Natural killer cell (primary cell): ENCODE results near the gene FOXP1. TPM values are rescaled to one million over a fixed set of nuclear protein-coding genes. Genes with fewer than 3 reads are reported as not detected.

Source experiments
- ATAC-seq, 3 donors: fragments of 150-1000 bp in 2 of 3; fragments of 200-7000 bp in 1 of 3; cut with Tn5 transposase; 1 replicate in 1 of 3; 2 replicates in 2 of 3; pipeline ENCODE4 v1.10.0; 2021; ENCODE audit warnings: mild to moderate bottlenecking in 2 of 3, moderate library complexity in 2 of 3
- DNase-seq, 2 donors: peaks; one replicate each; pipeline versions ENCODE4 v3.0.0 to v3.0.0-alpha.2; 2013 to 2021; ENCODE audit warnings: mixed read lengths in 1 of 2
- H3K27ac ChIP-seq: one replicate; pipeline ENCODE4 v1.5.1; 2013; ENCODE audit warnings: mild to moderate bottlenecking, low read length
- H3K27me3 ChIP-seq: one replicate; pipeline ENCODE4 v1.6.1; 2013; ENCODE audit warnings: low read length; ENCODE audit not compliant: control insufficient read depth, insufficient read depth
- H3K36me3 ChIP-seq: one replicate; pipeline ENCODE4 v1.6.1; 2013; ENCODE audit warnings: low read length; ENCODE audit not compliant: control insufficient read depth, insufficient read depth
- H3K4me1 ChIP-seq: one replicate; pipeline ENCODE4 v1.6.1; 2013; ENCODE audit warnings: low read length; ENCODE audit not compliant: control insufficient read depth, insufficient read depth
- H3K4me3 ChIP-seq: one replicate; pipeline ENCODE4 v1.5.1; 2013; ENCODE audit warnings: low read length
- H3K9me3 ChIP-seq: one replicate; pipeline ENCODE4 v1.6.1; 2013; ENCODE audit warnings: low read length; ENCODE audit not compliant: control insufficient read depth, insufficient read depth
- H3K27ac Mint-ChIP-seq, 2 donors: one replicate each; pipeline ENCODE4 v1.8.0; 2022; ENCODE audit warnings: mild to moderate bottlenecking in 2 of 2, mixed read lengths in 2 of 2, moderate library complexity in 1 of 2
- H3K27me3 Mint-ChIP-seq, 2 donors: one replicate each; pipeline ENCODE4 v1.8.0; 2022; ENCODE audit warnings: low read depth in 2 of 2, mixed read lengths in 2 of 2
- H3K36me3 Mint-ChIP-seq: one replicate; pipeline ENCODE4 v1.8.0; 2022; ENCODE audit warnings: mixed read lengths
- H3K4me1 Mint-ChIP-seq, 2 donors: one replicate each; pipeline ENCODE4 v1.8.0; 2022; ENCODE audit warnings: mixed read lengths in 2 of 2
- H3K4me3 Mint-ChIP-seq: one replicate; pipeline ENCODE4 v1.8.0; 2022; ENCODE audit warnings: mild to moderate bottlenecking, moderate library complexity, mixed read lengths
- H3K9me3 Mint-ChIP-seq, 2 donors: one replicate each; pipeline ENCODE4 v1.8.0; 2022; ENCODE audit warnings: mixed read lengths in 2 of 2
- WGBS: methylation state at CpG from one replicate; pipeline ENCODE4 v1.1.7; 2013; ENCODE audit warnings: missing lambda C conversion rate; ENCODE audit not compliant: insufficient coverage; 5-methylcytosine and 5-hydroxymethylcytosine counted together
- intact Hi-C: fragments of 100-400 bp; cut with micrococcal nuclease; formaldehyde crosslinking; loops from one replicate; pipeline ENCODE4 v1.14.2; 2022
- total RNA-seq, 4 donors: library from RNA; stranded (reverse); fragments of 120-200 nt in 1 of 4; gene quantifications; one replicate each; pipeline versions ENCODE4 v1.2.3 to v1.2.4, GENCODE V29; 2013 to 2022
- TF ChIP-seq, protein P1 (sequence below): fragments of 200-600 bp; IDR thresholded peaks from one replicate; pipeline ENCODE4 v1.8.0; 2022; ENCODE audit warnings: antibody characterized with exemption

The FOXP1 gene
- total RNA-seq, 3 donors from 2014 or later (not counting 1 experiment from before 2014, with no cell fraction given), result 166 to 185 (median 166) TPM

DNA sequence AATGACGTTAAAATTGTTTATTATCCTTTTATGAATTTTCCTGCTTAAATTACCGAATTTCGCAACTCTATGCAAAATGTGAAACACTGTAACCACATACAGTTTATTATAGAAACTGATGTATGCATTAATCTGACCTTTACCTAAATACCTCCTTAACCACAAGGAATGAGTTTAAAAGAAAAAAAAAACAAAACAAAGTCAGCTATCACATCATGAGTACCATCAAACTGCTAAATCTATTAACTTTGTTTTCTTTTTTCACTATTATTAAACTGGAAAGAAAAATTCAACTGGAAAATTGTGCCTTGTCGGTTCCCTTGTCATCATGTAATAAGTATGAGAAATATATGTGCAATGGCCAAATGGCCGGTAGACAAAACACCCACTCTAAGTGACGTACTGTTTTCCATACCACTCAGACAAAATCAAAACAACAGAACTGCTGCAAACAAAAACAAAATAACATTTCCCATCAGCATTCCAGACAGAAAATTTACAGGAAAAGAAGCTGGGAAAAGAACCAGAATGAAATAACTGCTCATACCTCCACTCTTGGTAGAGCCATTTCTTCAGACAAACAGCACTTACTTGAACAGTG, 415.3 kb downstream of the FOXP1 start:
- TF ChIP-seq, protein P1, sequence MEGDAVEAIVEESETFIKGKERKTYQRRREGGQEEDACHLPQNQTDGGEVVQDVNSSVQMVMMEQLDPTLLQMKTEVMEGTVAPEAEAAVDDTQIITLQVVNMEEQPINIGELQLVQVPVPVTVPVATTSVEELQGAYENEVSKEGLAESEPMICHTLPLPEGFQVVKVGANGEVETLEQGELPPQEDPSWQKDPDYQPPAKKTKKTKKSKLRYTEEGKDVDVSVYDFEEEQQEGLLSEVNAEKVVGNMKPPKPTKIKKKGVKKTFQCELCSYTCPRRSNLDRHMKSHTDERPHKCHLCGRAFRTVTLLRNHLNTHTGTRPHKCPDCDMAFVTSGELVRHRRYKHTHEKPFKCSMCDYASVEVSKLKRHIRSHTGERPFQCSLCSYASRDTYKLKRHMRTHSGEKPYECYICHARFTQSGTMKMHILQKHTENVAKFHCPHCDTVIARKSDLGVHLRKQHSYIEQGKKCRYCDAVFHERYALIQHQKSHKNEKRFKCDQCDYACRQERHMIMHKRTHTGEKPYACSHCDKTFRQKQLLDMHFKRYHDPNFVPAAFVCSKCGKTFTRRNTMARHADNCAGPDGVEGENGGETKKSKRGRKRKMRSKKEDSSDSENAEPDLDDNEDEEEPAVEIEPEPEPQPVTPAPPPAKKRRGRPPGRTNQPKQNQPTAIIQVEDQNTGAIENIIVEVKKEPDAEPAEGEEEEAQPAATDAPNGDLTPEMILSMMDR, result no peak
- Histone ChIP-seq H3K27ac (no peak overlapping the region), H3K27me3 (no peaks in the 10 kb centered on the region), H3K36me3 (no peaks in the 10 kb centered on the region), H3K4me3 (no peak overlapping the region), H3K4me1 (no peaks in the 10 kb centered on the region), H3K9me3 (no peaks in the 10 kb centered on the region)
- Mint-ChIP-seq H3K27me3 (no peaks in the 10 kb centered on the region), H3K4me1 (no peaks in the 10 kb centered on the region), H3K4me3 (no peak overlapping the region), H3K27ac (no peak overlapping the region), H3K9me3 (no peaks in the 10 kb centered on the region), H3K36me3 (peaks cover 4% of the 10 kb centered on the region)
- DNase-seq (no peak), ATAC-seq (no peak)
- WGBS, result 100% methylated on average over 3 of the region's 6 CpGs
- intact Hi-C loops, result no loop called here

DNA sequence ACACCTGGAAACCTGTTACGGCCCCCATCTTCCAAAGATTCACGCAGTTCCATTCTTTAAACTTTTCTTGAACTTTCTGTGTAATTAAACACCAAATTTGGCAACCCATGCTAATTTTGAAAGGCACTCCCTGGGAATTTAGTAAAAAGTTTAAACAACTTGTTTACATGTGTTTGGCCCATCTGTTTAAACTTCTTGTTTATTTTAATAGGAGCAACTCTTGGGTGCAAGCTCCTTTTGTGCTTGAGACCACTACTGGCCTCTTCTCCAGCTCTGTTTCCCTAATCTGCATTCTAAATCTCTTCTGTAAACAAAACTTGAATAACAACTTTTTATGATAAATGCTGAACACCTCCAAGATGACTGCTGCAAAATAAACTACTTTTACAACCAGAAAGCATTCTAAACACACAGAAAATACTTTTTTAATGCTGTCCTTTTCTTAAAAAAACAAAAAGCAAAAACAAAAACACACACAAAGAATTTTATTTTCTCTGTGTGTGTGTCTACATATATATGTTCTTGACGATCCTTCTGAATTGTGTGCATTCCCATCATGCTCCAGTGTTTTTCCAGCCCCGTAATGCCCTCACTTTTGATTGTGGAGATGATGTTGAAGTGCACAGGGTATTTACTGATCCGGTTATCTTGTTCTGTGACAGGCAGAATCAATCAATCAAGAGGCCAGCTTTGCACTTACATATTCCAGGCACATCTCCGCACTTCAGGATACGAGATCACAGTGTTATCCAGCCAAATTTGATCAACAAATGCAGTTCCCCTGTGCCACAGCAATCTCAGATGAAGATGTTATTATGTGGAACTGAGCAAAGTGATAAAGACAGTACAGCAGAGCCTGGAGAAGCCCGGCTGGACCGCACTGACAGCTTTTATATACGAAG, 416.9 kb downstream of the FOXP1 start:
- no peak overlapping the region for H3K27ac Mint-ChIP-seq

DNA sequence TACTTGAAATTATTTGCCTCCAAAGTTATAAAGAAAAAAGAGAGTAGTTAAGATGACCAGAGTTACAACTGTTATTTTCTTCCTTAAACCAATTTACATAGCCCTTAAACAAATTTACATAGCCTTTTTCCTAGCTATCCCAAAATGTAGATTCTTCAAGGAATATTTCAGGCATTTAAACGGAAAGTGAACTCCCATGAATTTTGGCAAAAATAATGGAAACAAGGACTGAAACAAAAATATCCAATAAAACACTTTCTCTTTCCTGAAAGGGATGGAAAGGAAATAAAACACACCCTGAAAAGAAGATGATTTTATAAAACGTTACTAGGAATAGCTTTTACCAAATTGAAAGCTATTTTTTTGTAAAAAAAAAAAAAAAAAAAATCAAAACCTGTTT, 418.6 kb downstream of the FOXP1 start:
- no peaks in the 10 kb centered on the region for H3K27me3 Mint-ChIP-seq
- WGBS, result no CpG with 5 or more reads among the region's 2 CpGs
- TF ChIP-seq, protein P1, result no peak
- DNase-seq (no peak), ATAC-seq (no peak)
- Histone ChIP-seq H3K4me1 (no peaks in the 10 kb centered on the region), H3K27me3 (no peaks in the 10 kb centered on the region), H3K36me3 (no peaks in the 10 kb centered on the region), H3K4me3 (no peak overlapping the region), H3K27ac (no peak overlapping the region), H3K9me3 (no peaks in the 10 kb centered on the region)
- intact Hi-C loops, result no loop called here
- no peak overlapping the region for H3K4me3 Mint-ChIP-seq
- H3K27ac Mint-ChIP-seq, result no peak overlapping the region
- peaks cover 4% of the 10 kb centered on the region for H3K36me3 Mint-ChIP-seq
- H3K4me1 Mint-ChIP-seq, result peaks cover 0 to 5% of the 10 kb centered on the region in 2 donors
- H3K9me3 Mint-ChIP-seq, result no peaks in the 10 kb centered on the region

More for the DNA sequence above, 416.9 kb downstream of the FOXP1 start:
- TF ChIP-seq, protein P1, result no peak
- no peak overlapping the region for H3K27ac ChIP-seq
- no peak overlapping the region for H3K4me3 ChIP-seq
- intact Hi-C loops, result no loop called here
- DNase-seq (no peak), ATAC-seq (no peak)
- H3K9me3 ChIP-seq, result no peaks in the 10 kb centered on the region
- H3K27me3 Mint-ChIP-seq, result no peaks in the 10 kb centered on the region
- 99% methylated on average over 10 of the region's 10 CpGs for WGBS
- H3K9me3 Mint-ChIP-seq, result no peaks in the 10 kb centered on the region
- no peaks in the 10 kb centered on the region for H3K4me1 Mint-ChIP-seq
- H3K27me3 ChIP-seq, result no peaks in the 10 kb centered on the region
- H3K4me3 Mint-ChIP-seq, result no peak overlapping the region
- H3K36me3 Mint-ChIP-seq, result peaks cover 4% of the 10 kb centered on the region
- H3K4me1 ChIP-seq, result no peaks in the 10 kb centered on the region
- no peaks in the 10 kb centered on the region for H3K36me3 ChIP-seq
